ENCODE measurements around the gene MAPT. TPM values are rescaled to one million over a fixed set of nuclear protein-coding genes. Genes with fewer than 3 reads are reported as not detected.

MAPT gene
- total RNA-seq, 2 donors from 2014 or later: 11.7 to 14.7 TPM

- H3K36me3 ChIP-seq: no peaks in the 10 kb centered on the region
- no peaks in the 10 kb centered on the region for H3K9me3 ChIP-seq
- H3K4me1 ChIP-seq (replicated peaks): no peaks in the 10 kb centered on the region
- WGBS: 2% methylated on average over 36 of the region's 63 CpGs
- peak overlapping the region; percentile 68 to 73 for H3K4me3 ChIP-seq
- intact Hi-C loops (cut with DNase I): loop anchor here (2.0 kb wide), 1 partner anchor 45 kb away; no protein-coding TSS in a partner anchor
- DNase-seq (ENCODE audit: low spot score): no peak
- no peak for TF ChIP-seq POLR2A (IDR thresholded peaks at IDR 0.05)
- no peak for TF ChIP-seq CTCF (IDR thresholded peaks at IDR 0.05)
- no peak for TF ChIP-seq POLR2AphosphoS5 (IDR thresholded peaks at IDR 0.05)
- peak overlapping the region in 1 of 2 donors; percentile 56 for H3K27ac ChIP-seq
- H3K27me3 ChIP-seq (replicated peaks; ENCODE audit: insufficient read depth): peaks cover 14% of the 10 kb centered on the region
Observed at GRCh38 chr17:45895304-45895968, 1.1 kb downstream of the MAPT start.

GRCh38 chr17:45895969-45896785, 1.8 kb downstream of the MAPT start:
- Histone ChIP-seq H3K27me3 (replicated peaks; ENCODE audit: insufficient read depth) (peaks cover 14% of the 10 kb centered on the region), H3K36me3 (no peaks in the 10 kb centered on the region), H3K4me1 (replicated peaks) (no peaks in the 10 kb centered on the region), H3K27ac (no peak overlapping the region), H3K4me3 (peak overlapping the region; percentile 68 to 73), H3K9me3 (no peaks in the 10 kb centered on the region)
- no peak for DNase-seq (ENCODE audit: low spot score)
- WGBS: 2% methylated on average over 54 of the region's 55 CpGs
- intact Hi-C loops (cut with DNase I): loop anchor here (2.0 kb wide), 2 partner anchors 45 to 53 kb away; no protein-coding TSS in a partner anchor
- TF ChIP-seq POLR2AphosphoS5 (IDR thresholded peaks at IDR 0.05) (no peak), POLR2A (IDR thresholded peaks at IDR 0.05) (no peak), CTCF (IDR thresholded peaks at IDR 0.05) (no peak)

GRCh38 chr17:45896803-45897693, 2.7 kb downstream of the MAPT start:
- TF ChIP-seq CTCF (IDR thresholded peaks at IDR 0.05): no peak
- no peak for TF ChIP-seq POLR2A (IDR thresholded peaks at IDR 0.05)
- no peak for TF ChIP-seq POLR2AphosphoS5 (IDR thresholded peaks at IDR 0.05)
- intact Hi-C loops (cut with DNase I): loop anchor here (2.0 kb wide), 1 partner anchor 52 kb away; no protein-coding TSS in a partner anchor
- no peaks in the 10 kb centered on the region for H3K4me1 ChIP-seq (replicated peaks)
- H3K9me3 ChIP-seq: no peaks in the 10 kb centered on the region
- no peak overlapping the region for H3K4me3 ChIP-seq
- H3K27ac ChIP-seq: no peak overlapping the region
- 2% methylated on average over 44 of the region's 67 CpGs for whole genome bisulfite sequencing
- DNase-seq (ENCODE audit: low spot score): no peak
- H3K27me3 ChIP-seq (replicated peaks; ENCODE audit: insufficient read depth): peaks cover 14% of the 10 kb centered on the region
- no peaks in the 10 kb centered on the region for H3K36me3 ChIP-seq

GRCh38 chr17:45900136-45900535, 5.8 kb downstream of the MAPT start:
- no peaks in the 10 kb centered on the region for H3K36me3 ChIP-seq
- H3K4me3 ChIP-seq: no peak overlapping the region
- 86% methylated on average over 2 of the region's 2 CpGs for WGBS
- intact Hi-C loops (cut with DNase I): no loop called here
- no peaks in the 10 kb centered on the region for H3K4me1 ChIP-seq (replicated peaks)
- no peak overlapping the region for H3K27ac ChIP-seq
- TF ChIP-seq CTCF (IDR thresholded peaks at IDR 0.05) (no peak), POLR2AphosphoS5 (IDR thresholded peaks at IDR 0.05) (no peak), POLR2A (IDR thresholded peaks at IDR 0.05) (no peak)
- H3K27me3 ChIP-seq (replicated peaks; ENCODE audit: insufficient read depth): peaks cover 14% of the 10 kb centered on the region
- no peak for DNase-seq (ENCODE audit: low spot score)
- H3K9me3 ChIP-seq: no peaks in the 10 kb centered on the region

Measured in prostate gland (tissue), 2 donors.